Activated T-helper 1 cell treated with Interleukin-2 at 50 U/mL for 16 hours (primary cell): Measurements from ENCODE around the gene ERAS.

Experiments
- DNase-seq: peaks from one replicate; pipeline ENCODE4 v3.0.0-alpha.2; 2020; ENCODE audit warnings: low read depth

Gene ERAS

GRCh38 chrX:48826135-48826875 lies at the start of gene ERAS:
Gene ERAS (plus strand): TSS chrX:48826513. CDS start chrX:48829124, 2,611 bp downstream.
- DNase-seq, result no peak

GRCh38 chrX:48776818-48777439 lies 49.4 kb upstream of the ERAS start:
- no peak for DNase-seq

GRCh38 chrX:48779399-48779798 lies 46.9 kb upstream of the ERAS start:
- DNase-seq, result no peak

- no peak for DNase-seq
Measured at GRCh38 chrX:48781705-48782104, 44.6 kb upstream of the ERAS start.

- DNase-seq, result no peak
Measured at GRCh38 chrX:48782216-48782615, 44.1 kb upstream of the ERAS start.

- no peak for DNase-seq
Measured at GRCh38 chrX:48782795-48783194, 43.5 kb upstream of the ERAS start.

GRCh38 chrX:48784726-48785125 lies 41.6 kb upstream of the ERAS start:
- DNase-seq, result no peak

- DNase-seq, result no peak
Measured at GRCh38 chrX:48785186-48785539, 41.1 kb upstream of the ERAS start.

GRCh38 chrX:48785540-48786214 lies 40.6 kb upstream of the ERAS start:
- DNase-seq, result no peak

GRCh38 chrX:48786341-48786800 lies 39.9 kb upstream of the ERAS start, which contains the start of gene GATA1:
Gene GATA1 (plus strand): TSS chrX:48786590. CDS start chrX:48791110, 4,520 bp downstream.
- no peak for DNase-seq

- no peak for DNase-seq
Measured at GRCh38 chrX:48786825-48787504, 39.3 kb upstream of the ERAS start.

GRCh38 chrX:48787505-48788443 lies 38.5 kb upstream of the ERAS start:
- no peak for DNase-seq

- no peak for DNase-seq
Measured at GRCh38 chrX:48789366-48790220, 36.7 kb upstream of the ERAS start.

GRCh38 chrX:48790477-48790876 lies 35.8 kb upstream of the ERAS start:
- DNase-seq, result no peak

- no peak for DNase-seq
Measured at GRCh38 chrX:48791063-48791820, 35.1 kb upstream of the ERAS start.

- no peak for DNase-seq
Measured at GRCh38 chrX:48792219-48792618, 34.1 kb upstream of the ERAS start.

- no peak for DNase-seq
Measured at GRCh38 chrX:48793935-48794334, 32.4 kb upstream of the ERAS start.

- no peak for DNase-seq
Measured at GRCh38 chrX:48794340-48794910, 31.9 kb upstream of the ERAS start.

GRCh38 chrX:48794911-48795515 lies 31.3 kb upstream of the ERAS start:
- DNase-seq, result no peak
